ENCODE results near the gene GPR37.

Gene GPR37

DNA sequence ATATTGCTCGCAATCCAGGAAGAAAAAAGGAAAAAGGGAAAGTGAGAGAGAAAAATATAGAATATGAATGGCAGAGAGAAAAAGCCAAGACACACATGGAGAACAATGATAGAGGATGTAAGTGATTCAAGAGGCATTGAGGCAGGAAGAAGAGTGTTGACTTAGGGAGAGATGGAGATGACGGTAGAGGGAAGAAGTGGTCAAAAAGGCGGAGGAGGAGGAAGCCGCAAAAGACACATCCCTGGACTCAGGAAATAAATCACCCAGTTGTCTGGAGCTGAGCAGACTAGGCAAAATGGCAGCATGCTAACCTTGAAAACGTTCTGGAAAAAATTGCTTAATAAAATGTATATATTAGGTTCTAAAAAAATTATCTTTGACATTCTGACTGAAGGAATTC is 17.7 kb upstream of the GPR37 start:
- Histone ChIP-seq H3K4me2 (ENCODE audit: low read length) (no peak overlapping the region), H3K9ac (ENCODE audit: low read length) (no peak overlapping the region), H4K20me1 (ENCODE audit: insufficient read depth, low read length) (no peaks in the 10 kb centered on the region), H3K79me2 (ENCODE audit: insufficient read depth, low read length) (no peaks in the 10 kb centered on the region), H3K27ac (ENCODE audit: low read depth, low read length, poor library complexity, severe bottlenecking) (no peak overlapping the region), H3K27me3 (ENCODE audit: insufficient read depth, low read length) (no peaks in the 10 kb centered on the region), H3F3A (ENCODE audit: insufficient read depth, low read length) (no peaks in the 10 kb centered on the region), H3K4me1 (ENCODE audit: insufficient read depth, low read length, severe bottlenecking) (no peaks in the 10 kb centered on the region), H3K9me3 (ENCODE audit: low read length) (no peaks in the 10 kb centered on the region), H3K36me3 (ENCODE audit: insufficient read depth, low read length) (no peaks in the 10 kb centered on the region), H3K4me3 (ENCODE audit: low read depth, low read length, poor library complexity, severe bottlenecking) (no peak overlapping the region), H3K9me2 (ENCODE audit: low read depth, low read length) (no peaks in the 10 kb centered on the region), H2AFZ (ENCODE audit: low read length) (no peak overlapping the region)
- TF ChIP-seq, protein P1, sequence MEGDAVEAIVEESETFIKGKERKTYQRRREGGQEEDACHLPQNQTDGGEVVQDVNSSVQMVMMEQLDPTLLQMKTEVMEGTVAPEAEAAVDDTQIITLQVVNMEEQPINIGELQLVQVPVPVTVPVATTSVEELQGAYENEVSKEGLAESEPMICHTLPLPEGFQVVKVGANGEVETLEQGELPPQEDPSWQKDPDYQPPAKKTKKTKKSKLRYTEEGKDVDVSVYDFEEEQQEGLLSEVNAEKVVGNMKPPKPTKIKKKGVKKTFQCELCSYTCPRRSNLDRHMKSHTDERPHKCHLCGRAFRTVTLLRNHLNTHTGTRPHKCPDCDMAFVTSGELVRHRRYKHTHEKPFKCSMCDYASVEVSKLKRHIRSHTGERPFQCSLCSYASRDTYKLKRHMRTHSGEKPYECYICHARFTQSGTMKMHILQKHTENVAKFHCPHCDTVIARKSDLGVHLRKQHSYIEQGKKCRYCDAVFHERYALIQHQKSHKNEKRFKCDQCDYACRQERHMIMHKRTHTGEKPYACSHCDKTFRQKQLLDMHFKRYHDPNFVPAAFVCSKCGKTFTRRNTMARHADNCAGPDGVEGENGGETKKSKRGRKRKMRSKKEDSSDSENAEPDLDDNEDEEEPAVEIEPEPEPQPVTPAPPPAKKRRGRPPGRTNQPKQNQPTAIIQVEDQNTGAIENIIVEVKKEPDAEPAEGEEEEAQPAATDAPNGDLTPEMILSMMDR (IDR thresholded peaks at IDR 0.05; ENCODE audit: low read length), result no peak
- TF ChIP-seq EZH2 (IDR thresholded peaks at IDR 0.05; ENCODE audit: borderline replicate concordance, low read length), result no peak

DNA sequence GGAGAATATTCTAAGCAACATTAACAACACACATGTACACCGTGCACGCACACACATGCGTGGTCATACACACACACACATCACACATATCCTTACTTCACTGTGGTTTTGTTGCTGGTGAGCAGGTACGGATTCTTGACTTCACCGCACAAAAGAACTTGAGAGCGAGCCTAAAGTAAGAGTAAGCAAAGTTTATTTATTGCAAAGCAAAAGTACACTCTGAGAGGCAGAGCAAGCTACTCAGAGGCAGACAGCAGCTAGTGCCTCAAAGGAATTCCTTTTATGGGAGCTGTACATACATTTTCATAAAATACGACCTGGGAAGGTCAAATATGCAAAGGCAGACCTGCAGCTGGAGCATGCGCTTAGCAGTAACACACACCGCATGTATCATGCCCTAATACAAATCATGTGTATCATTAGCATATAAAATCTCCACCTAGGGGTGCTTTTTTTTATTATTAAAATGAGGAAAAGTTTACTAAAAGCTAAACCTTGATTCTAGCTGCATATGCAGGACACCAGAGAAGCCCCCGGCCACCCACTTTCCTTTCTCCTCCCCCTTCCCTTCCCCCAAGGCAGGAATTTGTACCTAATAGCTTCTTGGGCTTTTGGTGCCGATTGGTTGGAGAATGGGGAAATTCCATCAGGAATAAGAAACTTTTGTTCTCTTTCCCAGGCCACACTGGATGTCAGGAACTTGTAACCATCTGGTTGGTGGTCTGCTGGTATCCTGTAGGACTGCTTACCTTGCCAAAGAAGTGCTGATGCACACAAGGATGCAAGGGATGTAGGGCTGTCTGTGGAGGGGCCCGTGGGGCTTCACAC is 16.5 kb upstream of the GPR37 start:
- Histone ChIP-seq H3K9me3 (ENCODE audit: low read length) (no peaks in the 10 kb centered on the region), H3F3A (ENCODE audit: insufficient read depth, low read length) (no peaks in the 10 kb centered on the region), H3K36me3 (ENCODE audit: insufficient read depth, low read length) (no peaks in the 10 kb centered on the region), H2AFZ (ENCODE audit: low read length) (no peak overlapping the region), H3K4me2 (ENCODE audit: low read length) (no peak overlapping the region), H4K20me1 (ENCODE audit: insufficient read depth, low read length) (no peaks in the 10 kb centered on the region), H3K79me2 (ENCODE audit: insufficient read depth, low read length) (no peaks in the 10 kb centered on the region), H3K4me3 (ENCODE audit: low read depth, low read length, poor library complexity, severe bottlenecking) (no peak overlapping the region), H3K9me2 (ENCODE audit: low read depth, low read length) (no peaks in the 10 kb centered on the region), H3K27me3 (ENCODE audit: insufficient read depth, low read length) (no peaks in the 10 kb centered on the region), H3K9ac (ENCODE audit: low read length) (no peak overlapping the region), H3K4me1 (ENCODE audit: insufficient read depth, low read length, severe bottlenecking) (no peaks in the 10 kb centered on the region), H3K27ac (ENCODE audit: low read depth, low read length, poor library complexity, severe bottlenecking) (no peak overlapping the region)
- TF ChIP-seq, protein P1 (IDR thresholded peaks at IDR 0.05; ENCODE audit: low read length), result no peak
- no peak for TF ChIP-seq EZH2 (IDR thresholded peaks at IDR 0.05; ENCODE audit: borderline replicate concordance, low read length)

DNA sequence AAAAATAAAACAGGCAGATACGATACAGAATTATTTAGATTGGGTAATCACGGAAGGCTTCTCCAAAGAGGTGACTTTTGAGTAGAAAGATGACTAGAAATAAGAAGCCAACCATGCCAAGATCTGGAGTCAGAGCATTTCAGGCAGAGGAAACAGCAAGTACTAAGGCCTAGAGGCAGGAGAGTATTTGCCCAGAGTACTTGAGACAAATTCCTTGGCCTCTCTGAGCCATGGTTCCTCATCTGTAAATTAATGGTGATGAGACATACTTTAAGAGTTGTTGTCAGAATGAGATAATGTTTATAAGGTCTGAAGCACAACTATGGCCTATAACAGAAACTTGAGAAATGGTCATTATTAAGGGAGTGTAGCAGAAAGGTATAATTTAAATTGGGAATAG is 15.8 kb upstream of the GPR37 start:
- Histone ChIP-seq H3K9ac (ENCODE audit: low read length) (no peak overlapping the region), H4K20me1 (ENCODE audit: insufficient read depth, low read length) (no peaks in the 10 kb centered on the region), H3K4me2 (ENCODE audit: low read length) (no peak overlapping the region), H3K79me2 (ENCODE audit: insufficient read depth, low read length) (no peaks in the 10 kb centered on the region), H3K9me3 (ENCODE audit: low read length) (no peaks in the 10 kb centered on the region), H3F3A (ENCODE audit: insufficient read depth, low read length) (no peaks in the 10 kb centered on the region), H3K36me3 (ENCODE audit: insufficient read depth, low read length) (no peaks in the 10 kb centered on the region), H3K27me3 (ENCODE audit: insufficient read depth, low read length) (no peaks in the 10 kb centered on the region), H3K4me3 (ENCODE audit: low read depth, low read length, poor library complexity, severe bottlenecking) (no peak overlapping the region), H3K9me2 (ENCODE audit: low read depth, low read length) (no peaks in the 10 kb centered on the region), H2AFZ (ENCODE audit: low read length) (no peak overlapping the region), H3K27ac (ENCODE audit: low read depth, low read length, poor library complexity, severe bottlenecking) (no peak overlapping the region), H3K4me1 (ENCODE audit: insufficient read depth, low read length, severe bottlenecking) (no peaks in the 10 kb centered on the region)
- no peak for TF ChIP-seq EZH2 (IDR thresholded peaks at IDR 0.05; ENCODE audit: borderline replicate concordance, low read length)
- TF ChIP-seq, protein P1 (IDR thresholded peaks at IDR 0.05; ENCODE audit: low read length), result no peak

Data from OCI-LY1 (cell line).